ENCODE measurements around the gene NDE1.
A peak's percentile ranks its signal among the peaks of the same experiment; 100 is the strongest.

NDE1 gene

GRCh38 chr16:15704545-15704987 lies 54.5 kb downstream of the NDE1 start:
- Histone ChIP-seq H3K9ac (ENCODE audit: low read length) (no peak overlapping the region), H3K4me3 (ENCODE audit: low read length) (no peak overlapping the region), H3K27me3 (replicated peaks; ENCODE audit: control insufficient read depth, insufficient read depth, low read length) (no peaks in the 10 kb centered on the region), H3K36me3 (ENCODE audit: control insufficient read depth, insufficient read depth, low read length, severe bottlenecking) (peaks cover 12% of the 10 kb centered on the region), H3K9me3 (ENCODE audit: control insufficient read depth, low read length) (no peaks in the 10 kb centered on the region), H3K4me1 (ENCODE audit: control insufficient read depth, insufficient read depth, low read length) (no peaks in the 10 kb centered on the region)
- peak; percentile 90 for DNase-seq (ENCODE audit: low read depth)

GRCh38 chr16:15705064-15705565 lies 55.1 kb downstream of the NDE1 start:
- Histone ChIP-seq H3K9me3 (ENCODE audit: control insufficient read depth, low read length) (no peaks in the 10 kb centered on the region), H3K4me3 (ENCODE audit: low read length) (no peak overlapping the region), H3K36me3 (ENCODE audit: control insufficient read depth, insufficient read depth, low read length, severe bottlenecking) (peaks cover 9% of the 10 kb centered on the region), H3K9ac (ENCODE audit: low read length) (no peak overlapping the region), H3K4me1 (ENCODE audit: control insufficient read depth, insufficient read depth, low read length) (no peaks in the 10 kb centered on the region), H3K27me3 (replicated peaks; ENCODE audit: control insufficient read depth, insufficient read depth, low read length) (no peaks in the 10 kb centered on the region)
- DNase-seq (ENCODE audit: low read depth): no peak

GRCh38 chr16:15707332-15707731 lies 57.3 kb downstream of the NDE1 start:
- Histone ChIP-seq H3K36me3 (ENCODE audit: control insufficient read depth, insufficient read depth, low read length, severe bottlenecking) (no peaks in the 10 kb centered on the region), H3K9me3 (ENCODE audit: control insufficient read depth, low read length) (no peaks in the 10 kb centered on the region)
- DNase-seq (ENCODE audit: low read depth): no peak

GRCh38 chr16:15708096-15708495 lies 58.1 kb downstream of the NDE1 start:
- Histone ChIP-seq H3K27me3 (replicated peaks; ENCODE audit: control insufficient read depth, insufficient read depth, low read length) (no peaks in the 10 kb centered on the region), H3K9me3 (ENCODE audit: control insufficient read depth, low read length) (no peaks in the 10 kb centered on the region), H3K36me3 (ENCODE audit: control insufficient read depth, insufficient read depth, low read length, severe bottlenecking) (no peaks in the 10 kb centered on the region), H3K9ac (ENCODE audit: low read length) (no peak overlapping the region), H3K4me1 (ENCODE audit: control insufficient read depth, insufficient read depth, low read length) (no peaks in the 10 kb centered on the region), H3K4me3 (ENCODE audit: low read length) (no peak overlapping the region)
- no peak for DNase-seq (ENCODE audit: low read depth)

More at GRCh38 chr16:15707332-15707731, 57.3 kb downstream of the NDE1 start:
- Histone ChIP-seq H3K4me3 (ENCODE audit: low read length) (no peak overlapping the region), H3K9ac (ENCODE audit: low read length) (no peak overlapping the region), H3K27me3 (replicated peaks; ENCODE audit: control insufficient read depth, insufficient read depth, low read length) (no peaks in the 10 kb centered on the region), H3K4me1 (ENCODE audit: control insufficient read depth, insufficient read depth, low read length) (no peaks in the 10 kb centered on the region)

GRCh38 chr16:15708997-15709396 lies 59.0 kb downstream of the NDE1 start:
- no peaks in the 10 kb centered on the region for H3K36me3 ChIP-seq (ENCODE audit: control insufficient read depth, insufficient read depth, low read length, severe bottlenecking)
- no peak overlapping the region for H3K9ac ChIP-seq (ENCODE audit: low read length)

GRCh38 chr16:15714393-15715172 lies 64.5 kb downstream of the NDE1 start:
- Histone ChIP-seq H3K9ac (ENCODE audit: low read length) (no peak overlapping the region), H3K9me3 (ENCODE audit: control insufficient read depth, low read length) (no peaks in the 10 kb centered on the region), H3K4me1 (ENCODE audit: control insufficient read depth, insufficient read depth, low read length) (no peaks in the 10 kb centered on the region), H3K27me3 (replicated peaks; ENCODE audit: control insufficient read depth, insufficient read depth, low read length) (no peaks in the 10 kb centered on the region), H3K36me3 (ENCODE audit: control insufficient read depth, insufficient read depth, low read length, severe bottlenecking) (no peaks in the 10 kb centered on the region), H3K4me3 (ENCODE audit: low read length) (no peak overlapping the region)
- no peak for DNase-seq (ENCODE audit: low read depth)

More at GRCh38 chr16:15708997-15709396, 59.0 kb downstream of the NDE1 start:
- Histone ChIP-seq H3K27me3 (replicated peaks; ENCODE audit: control insufficient read depth, insufficient read depth, low read length) (no peaks in the 10 kb centered on the region), H3K4me1 (ENCODE audit: control insufficient read depth, insufficient read depth, low read length) (no peaks in the 10 kb centered on the region), H3K4me3 (ENCODE audit: low read length) (no peak overlapping the region), H3K9me3 (ENCODE audit: control insufficient read depth, low read length) (no peaks in the 10 kb centered on the region)
- no peak for DNase-seq (ENCODE audit: low read depth)

GRCh38 chr16:15715221-15715620 lies 65.2 kb downstream of the NDE1 start:
- H3K9ac ChIP-seq (ENCODE audit: low read length): no peak overlapping the region
- H3K4me3 ChIP-seq (ENCODE audit: low read length): no peak overlapping the region
- no peaks in the 10 kb centered on the region for H3K4me1 ChIP-seq (ENCODE audit: control insufficient read depth, insufficient read depth, low read length)
- no peaks in the 10 kb centered on the region for H3K9me3 ChIP-seq (ENCODE audit: control insufficient read depth, low read length)
- no peaks in the 10 kb centered on the region for H3K27me3 ChIP-seq (replicated peaks; ENCODE audit: control insufficient read depth, insufficient read depth, low read length)
- no peak for DNase-seq (ENCODE audit: low read depth)
- no peaks in the 10 kb centered on the region for H3K36me3 ChIP-seq (ENCODE audit: control insufficient read depth, insufficient read depth, low read length, severe bottlenecking)

- DNase-seq (ENCODE audit: low read depth): no peak
- no peak overlapping the region for H3K9ac ChIP-seq (ENCODE audit: low read length)
- no peak overlapping the region for H3K4me3 ChIP-seq (ENCODE audit: low read length)
- no peaks in the 10 kb centered on the region for H3K9me3 ChIP-seq (ENCODE audit: control insufficient read depth, low read length)
- no peaks in the 10 kb centered on the region for H3K4me1 ChIP-seq (ENCODE audit: control insufficient read depth, insufficient read depth, low read length)
- H3K27me3 ChIP-seq (replicated peaks; ENCODE audit: control insufficient read depth, insufficient read depth, low read length): no peaks in the 10 kb centered on the region
- H3K36me3 ChIP-seq (ENCODE audit: control insufficient read depth, insufficient read depth, low read length, severe bottlenecking): no peaks in the 10 kb centered on the region
Measured at GRCh38 chr16:15716694-15717447, 66.8 kb downstream of the NDE1 start.

- Histone ChIP-seq H3K4me3 (ENCODE audit: low read length) (no peak overlapping the region), H3K9ac (ENCODE audit: low read length) (no peak overlapping the region), H3K9me3 (ENCODE audit: control insufficient read depth, low read length) (no peaks in the 10 kb centered on the region), H3K36me3 (ENCODE audit: control insufficient read depth, insufficient read depth, low read length, severe bottlenecking) (peaks cover 7% of the 10 kb centered on the region), H3K4me1 (ENCODE audit: control insufficient read depth, insufficient read depth, low read length) (no peaks in the 10 kb centered on the region), H3K27me3 (replicated peaks; ENCODE audit: control insufficient read depth, insufficient read depth, low read length) (no peaks in the 10 kb centered on the region)
- no peak for DNase-seq (ENCODE audit: low read depth)
Measured at GRCh38 chr16:15721018-15721417, 71.0 kb downstream of the NDE1 start.

- no peaks in the 10 kb centered on the region for H3K27me3 ChIP-seq (replicated peaks; ENCODE audit: control insufficient read depth, insufficient read depth, low read length)
- H3K36me3 ChIP-seq (ENCODE audit: control insufficient read depth, insufficient read depth, low read length, severe bottlenecking): peaks cover 7% of the 10 kb centered on the region
- H3K9me3 ChIP-seq (ENCODE audit: control insufficient read depth, low read length): no peaks in the 10 kb centered on the region
- H3K4me1 ChIP-seq (ENCODE audit: control insufficient read depth, insufficient read depth, low read length): no peaks in the 10 kb centered on the region
- H3K4me3 ChIP-seq (ENCODE audit: low read length): no peak overlapping the region
- H3K9ac ChIP-seq (ENCODE audit: low read length): no peak overlapping the region
- no peak for DNase-seq (ENCODE audit: low read depth)
Measured at GRCh38 chr16:15723808-15724207, 73.8 kb downstream of the NDE1 start.

GRCh38 chr16:15725641-15726240 lies 75.7 kb downstream of the NDE1 start:
- DNase-seq (ENCODE audit: low read depth): no peak
- Histone ChIP-seq H3K9me3 (ENCODE audit: control insufficient read depth, low read length) (no peaks in the 10 kb centered on the region), H3K4me1 (ENCODE audit: control insufficient read depth, insufficient read depth, low read length) (no peaks in the 10 kb centered on the region), H3K9ac (ENCODE audit: low read length) (no peak overlapping the region), H3K36me3 (ENCODE audit: control insufficient read depth, insufficient read depth, low read length, severe bottlenecking) (peaks cover 7% of the 10 kb centered on the region), H3K27me3 (replicated peaks; ENCODE audit: control insufficient read depth, insufficient read depth, low read length) (no peaks in the 10 kb centered on the region), H3K4me3 (ENCODE audit: low read length) (no peak overlapping the region)
